GM21529 (cell line): ENCODE data around the gene PKHD1.
"Not testable (repeated sequence)": the region's sequence is repeated elsewhere in the genome, so short reads cannot be mapped to it uniquely, and the experiment has no call there.

Experiments
- ATAC-seq: cut with Tn5 transposase; IDR thresholded peaks from one replicate; pipeline ENCODE4 v1.9.1; 2021; ENCODE audit not compliant: unreplicated experiment

PKHD1 gene

DNA sequence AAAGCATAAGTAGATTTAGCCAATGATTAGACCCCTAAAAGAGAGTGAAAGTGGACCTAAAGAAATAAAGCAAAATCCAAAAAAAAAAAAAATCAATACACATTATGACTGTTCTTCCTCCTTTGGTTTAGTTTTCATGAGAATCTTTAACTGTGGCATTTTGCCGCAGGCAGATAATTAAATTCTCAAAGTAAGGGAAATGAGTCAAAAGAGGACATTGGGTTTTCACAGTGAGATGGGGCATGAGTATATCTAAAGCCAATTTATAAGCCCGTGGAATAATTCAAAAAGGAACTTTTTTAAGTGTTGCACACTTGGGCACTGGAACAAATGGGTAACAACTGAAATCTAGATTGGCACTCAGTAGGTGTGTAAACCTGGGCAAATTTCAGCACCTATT lies 230.3 kb downstream of the PKHD1 start:
- ATAC-seq: no peak

DNA sequence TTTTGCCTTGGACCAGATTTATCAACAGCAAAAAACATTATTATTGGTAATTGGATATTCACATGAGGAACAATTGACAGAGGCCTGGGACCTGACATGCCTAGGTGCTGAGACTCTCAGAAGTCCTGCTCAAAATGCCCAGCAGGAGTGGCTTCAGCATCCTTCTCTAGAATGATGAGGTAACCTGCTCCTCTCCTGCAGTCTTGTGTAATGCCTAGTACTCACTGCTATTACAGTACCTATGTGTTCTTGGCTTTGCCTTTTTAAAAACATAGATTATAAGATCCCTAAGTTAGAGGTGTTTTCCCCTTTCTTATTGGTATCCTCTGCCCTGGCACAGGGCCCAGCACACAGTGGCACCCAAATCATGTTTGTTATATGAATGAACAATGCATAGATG lies 230.9 kb downstream of the PKHD1 start:
- no peak for ATAC-seq

DNA sequence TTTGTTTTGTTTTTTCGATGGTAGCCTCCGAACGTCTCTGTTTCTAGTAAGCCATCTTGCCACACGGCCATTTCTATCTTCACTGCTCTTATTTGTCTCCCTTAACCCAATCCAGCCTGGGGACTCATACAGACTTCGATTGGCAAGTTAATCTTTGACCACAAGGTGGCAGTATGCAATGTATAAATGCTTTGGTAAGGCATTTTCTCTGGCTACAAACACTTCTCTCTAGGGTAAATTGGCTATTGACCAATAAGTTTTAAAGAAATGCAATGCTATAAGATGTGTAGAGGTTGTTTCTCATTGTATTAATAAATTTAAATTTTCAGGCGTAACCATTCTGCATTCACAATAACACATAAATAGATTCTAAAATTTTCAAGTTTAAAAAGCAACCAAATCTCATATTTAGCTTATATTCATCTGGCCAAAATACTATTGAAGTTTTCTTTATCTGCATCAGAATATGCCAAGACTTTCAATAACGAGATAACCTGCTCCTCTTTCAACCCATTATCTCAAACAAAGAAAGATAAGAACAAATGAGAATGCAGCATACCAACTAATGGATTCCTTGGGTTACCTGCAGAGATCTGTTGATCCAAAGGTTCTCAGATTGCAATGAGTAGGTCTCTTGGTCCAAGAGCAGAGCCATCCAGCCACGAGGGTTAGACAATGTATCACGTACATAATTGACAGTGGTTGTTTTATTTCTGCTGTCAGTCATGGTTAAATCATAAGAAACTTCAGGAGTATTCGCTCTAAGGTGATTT lies 231.9 kb downstream of the PKHD1 start:
- ATAC-seq: peak; percentile 67

DNA sequence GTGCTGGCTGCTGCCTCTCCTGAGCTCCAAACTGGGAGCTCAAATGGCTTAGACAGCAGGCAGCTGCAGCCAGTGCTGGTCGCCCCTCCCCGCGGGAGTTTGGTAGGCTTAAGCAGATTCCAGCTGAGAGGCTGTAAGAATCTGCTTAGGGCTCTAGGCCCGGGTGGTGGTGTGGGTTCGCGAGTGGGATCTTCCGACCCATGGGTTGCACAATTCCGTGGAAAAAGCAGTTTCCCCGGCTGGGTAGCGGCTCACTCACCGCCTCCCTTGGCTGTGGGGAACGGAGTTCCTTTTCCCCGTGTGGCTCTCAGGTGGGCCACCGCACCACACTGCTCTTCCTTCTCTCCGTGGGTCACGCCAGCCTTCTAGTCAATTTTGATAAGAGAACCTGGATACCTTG lies 232.5 kb downstream of the PKHD1 start:
- ATAC-seq: no peak

DNA sequence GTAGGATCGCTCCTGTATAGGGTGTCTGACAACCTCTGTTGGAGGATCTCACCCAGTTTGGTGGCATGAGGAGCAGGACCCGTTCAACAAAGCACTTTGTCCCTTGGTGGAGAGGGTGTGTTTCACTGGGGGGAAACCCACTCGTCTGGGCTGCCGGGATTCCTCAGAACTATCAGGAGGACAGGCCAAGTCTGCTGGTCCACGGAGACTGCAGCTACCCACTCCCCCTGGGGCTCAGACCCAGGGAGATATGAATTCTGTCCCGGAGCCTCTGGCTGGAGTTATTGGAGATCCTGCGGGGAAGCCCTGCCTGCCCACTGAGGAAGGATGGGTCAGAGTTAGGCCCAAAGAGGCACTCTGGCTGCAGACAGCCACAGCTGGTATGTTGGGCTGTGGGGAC lies 233.1 kb downstream of the PKHD1 start:
- no peak for ATAC-seq

DNA sequence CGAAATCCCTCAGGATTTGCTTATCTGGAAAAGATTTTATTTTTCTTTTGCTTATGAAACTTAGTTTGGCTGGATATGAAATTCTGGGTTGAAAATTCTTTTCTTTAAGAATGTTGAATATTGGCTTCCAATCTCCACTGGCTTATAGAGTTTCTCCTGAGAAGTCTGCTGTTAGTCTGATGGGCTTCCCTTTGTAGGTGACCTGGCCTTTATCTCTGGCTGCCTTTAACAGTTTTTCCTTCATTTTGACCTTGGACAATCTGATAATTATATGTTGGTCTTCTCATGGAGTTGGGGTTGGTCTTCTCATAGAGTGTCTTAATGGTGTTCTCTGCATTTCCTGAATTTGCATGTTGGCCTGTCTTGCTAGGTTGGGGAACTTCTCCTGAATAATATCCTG lies 234.3 kb downstream of the PKHD1 start:
- not testable (repeated sequence) for ATAC-seq

DNA sequence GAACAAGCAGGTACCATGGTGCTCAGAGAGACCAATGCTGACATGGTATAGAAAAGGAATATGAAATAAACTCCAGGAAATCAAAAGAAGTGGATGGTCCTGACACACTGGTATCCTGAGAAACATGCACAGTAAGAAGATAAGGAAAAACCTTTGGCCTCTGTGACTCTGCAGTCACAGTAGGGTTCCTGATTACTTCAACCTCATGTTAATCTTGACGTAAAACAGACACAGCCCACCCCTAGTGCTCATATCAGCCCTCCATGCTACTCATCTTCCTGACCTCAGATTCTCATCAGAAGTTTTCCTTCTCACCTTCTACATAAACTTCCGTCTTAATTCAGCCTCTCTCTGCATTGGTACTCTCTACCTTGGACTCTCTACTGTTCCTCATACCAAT lies 240.9 kb downstream of the PKHD1 start:
- ATAC-seq: no peak

DNA sequence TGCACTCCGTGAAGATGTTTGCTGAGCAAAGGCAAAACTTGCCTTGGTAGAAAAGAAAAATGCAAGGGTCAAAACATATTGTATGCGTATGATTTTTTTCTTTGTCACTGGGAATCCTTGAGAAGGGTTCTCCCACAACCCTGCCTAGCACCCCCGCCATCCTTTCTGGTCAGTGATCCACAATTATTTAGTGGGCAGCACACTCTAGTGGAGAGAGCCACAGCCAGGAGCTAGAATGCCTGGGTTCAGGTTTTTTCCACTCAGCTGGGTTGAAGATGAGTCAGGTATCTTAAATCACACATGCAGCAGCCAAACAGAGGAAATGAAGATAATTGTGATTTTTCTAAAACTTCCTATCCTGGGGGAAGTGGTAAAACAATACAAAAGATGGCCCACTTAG lies 243.1 kb downstream of the PKHD1 start:
- no peak for ATAC-seq

DNA sequence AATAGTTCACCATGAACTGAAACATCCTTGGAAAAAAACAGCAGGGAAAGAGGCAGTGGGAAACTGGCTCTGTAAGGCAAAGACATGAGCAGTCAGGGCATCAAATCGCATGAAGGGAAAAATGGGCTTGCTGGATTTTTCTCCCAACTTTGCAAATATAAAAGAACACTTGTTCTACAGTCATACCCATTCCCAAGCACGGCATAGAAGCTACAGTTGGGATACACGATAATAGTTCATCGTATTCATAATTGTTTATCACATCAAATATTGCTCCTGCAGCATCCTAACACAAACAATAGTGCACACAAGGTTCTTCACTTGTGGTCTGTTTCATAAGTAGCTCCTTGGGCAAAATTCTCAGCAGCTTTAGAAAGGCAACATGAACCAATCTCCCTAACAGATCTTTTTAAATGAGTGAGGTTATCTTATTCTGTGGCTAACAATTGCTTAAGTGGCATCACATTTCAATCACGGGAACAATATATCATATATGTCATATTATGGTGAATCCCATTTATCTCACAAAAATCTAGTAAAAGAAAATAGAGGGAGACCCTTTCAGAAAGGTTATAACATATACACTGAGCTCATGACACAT lies 243.9 kb downstream of the PKHD1 start:
- no peak for ATAC-seq

DNA sequence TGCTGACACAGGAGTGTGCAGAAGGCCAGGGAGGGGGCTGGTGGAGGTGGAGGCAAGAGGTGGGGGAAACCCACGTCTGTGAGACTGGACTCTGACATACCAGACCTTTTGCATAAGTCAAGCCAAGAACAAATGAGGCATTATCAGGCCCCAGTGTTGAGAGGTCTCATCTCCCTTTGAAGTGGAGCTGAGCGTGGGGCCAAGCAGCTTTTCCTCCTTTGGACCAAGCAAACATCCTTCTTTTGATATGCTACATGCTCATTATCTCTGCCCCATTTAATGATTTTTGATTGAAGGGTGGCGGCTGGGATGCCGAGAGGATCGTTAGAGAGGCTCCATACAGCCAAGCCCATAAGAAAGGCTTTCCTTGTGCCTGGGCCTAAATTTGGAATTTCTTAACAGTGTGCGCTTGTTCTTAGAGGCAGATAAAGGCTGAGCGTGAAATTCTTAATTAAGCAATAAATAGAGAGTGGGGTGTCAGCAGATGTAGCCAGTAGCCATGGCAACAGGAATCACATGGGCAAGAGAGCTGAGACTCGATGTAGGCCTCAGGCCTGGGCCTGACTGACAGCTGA lies 244.5 kb downstream of the PKHD1 start:
- no peak for ATAC-seq

DNA sequence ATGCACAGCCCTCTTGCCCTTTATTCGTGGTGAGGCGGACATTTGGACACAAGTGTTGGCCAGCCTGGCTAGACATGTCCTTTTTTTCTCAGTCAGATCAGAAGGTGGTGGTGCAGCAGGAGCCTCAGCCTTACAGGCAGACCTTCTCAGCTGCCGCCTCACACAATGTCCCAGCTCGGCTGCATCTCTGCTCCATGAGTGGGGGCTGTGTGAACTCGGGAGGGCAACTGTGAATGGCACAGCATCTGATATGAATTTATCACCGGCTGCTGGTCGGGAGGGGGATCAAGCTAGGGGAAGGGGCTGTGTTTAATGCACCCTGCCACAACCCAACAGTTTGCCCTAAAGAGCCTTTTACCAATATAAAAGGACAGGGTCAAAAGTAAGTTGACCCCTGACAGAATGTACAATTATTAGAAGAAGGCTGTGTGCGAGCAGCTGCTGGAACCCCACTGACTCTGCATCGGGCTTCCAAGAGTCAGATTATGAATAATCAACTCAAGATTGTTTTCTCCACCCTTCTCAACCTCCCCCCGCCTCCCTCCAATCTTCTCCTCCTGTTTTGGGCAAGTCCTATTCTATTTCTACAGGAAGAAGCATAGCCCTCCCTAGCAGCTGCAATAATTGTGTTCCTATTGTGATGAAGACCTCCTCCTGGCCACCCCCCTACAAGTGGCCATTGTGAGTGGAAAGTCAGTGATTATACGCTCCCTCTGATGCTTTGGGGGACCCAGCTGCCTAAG lies 245.2 kb downstream of the PKHD1 start:
- ATAC-seq: no peak

DNA sequence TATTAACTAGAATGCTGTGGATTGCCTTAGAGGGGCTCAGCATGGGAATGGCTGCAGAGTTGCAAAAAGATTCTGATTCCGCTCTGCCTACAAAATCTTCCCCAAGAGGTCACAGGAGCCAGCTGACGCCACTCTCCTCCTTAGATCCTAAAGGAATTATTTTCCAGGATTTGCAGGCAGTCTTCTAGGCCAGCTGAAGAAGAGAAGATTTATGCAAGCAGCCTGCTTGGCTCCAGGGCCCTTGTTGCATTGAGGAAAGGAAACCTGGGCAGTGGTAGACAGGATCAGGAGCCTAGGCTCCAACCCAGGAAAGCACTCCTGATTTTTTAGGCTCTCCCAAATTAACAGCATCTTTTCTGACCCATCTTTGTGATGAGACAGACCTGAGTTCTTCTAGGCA lies 245.8 kb downstream of the PKHD1 start:
- no peak for ATAC-seq

DNA sequence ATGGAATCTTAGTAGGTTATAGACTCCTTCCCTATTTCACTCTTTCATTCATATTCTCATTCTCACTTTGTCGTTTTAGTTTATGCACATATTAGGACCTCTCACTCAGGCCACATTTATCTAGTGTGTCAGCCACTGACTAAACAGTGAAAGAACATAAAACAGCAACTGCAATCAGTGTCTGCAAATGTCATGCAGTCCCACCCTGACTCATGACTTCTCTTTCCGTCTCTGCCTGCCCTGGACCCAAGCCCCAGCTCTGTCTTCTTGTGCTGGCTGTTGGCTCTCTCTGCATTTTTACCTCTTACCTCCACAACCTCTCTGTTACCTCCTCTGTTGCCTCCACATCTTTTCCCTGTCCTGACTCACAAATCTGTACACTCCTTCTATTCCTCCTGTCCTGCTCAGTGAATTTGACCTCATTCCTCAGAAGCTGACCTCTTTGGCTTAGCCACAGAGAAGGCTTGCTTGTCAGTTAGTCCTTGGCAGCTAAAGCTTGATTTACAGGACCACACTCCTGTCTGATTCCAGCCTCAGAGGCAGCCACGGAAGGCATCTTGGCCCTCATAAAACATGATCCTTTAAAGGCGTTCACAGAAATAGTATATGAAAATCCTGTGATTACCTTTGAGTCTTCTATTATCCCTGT lies 247.6 kb downstream of the PKHD1 start:
- no peak for ATAC-seq

DNA sequence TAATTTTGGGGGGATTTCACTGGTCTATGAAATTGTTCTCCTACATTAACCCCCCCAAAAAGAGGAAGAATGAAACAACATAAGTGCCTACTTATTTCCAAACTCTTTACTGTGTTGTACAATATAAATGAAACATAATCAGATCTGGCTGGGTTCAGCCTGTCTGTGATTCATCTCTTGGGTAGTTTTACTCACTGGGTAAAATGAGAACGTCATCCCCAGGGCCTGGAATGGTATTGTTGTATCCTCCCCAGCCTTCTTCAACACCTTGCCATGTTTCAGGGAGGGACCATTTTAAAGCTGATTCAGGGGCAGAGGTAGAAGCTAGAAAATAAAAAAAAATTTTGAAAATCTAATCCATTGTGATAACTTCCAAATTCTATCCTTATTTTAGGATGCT lies 256.7 kb downstream of the PKHD1 start:
- no peak for ATAC-seq

DNA sequence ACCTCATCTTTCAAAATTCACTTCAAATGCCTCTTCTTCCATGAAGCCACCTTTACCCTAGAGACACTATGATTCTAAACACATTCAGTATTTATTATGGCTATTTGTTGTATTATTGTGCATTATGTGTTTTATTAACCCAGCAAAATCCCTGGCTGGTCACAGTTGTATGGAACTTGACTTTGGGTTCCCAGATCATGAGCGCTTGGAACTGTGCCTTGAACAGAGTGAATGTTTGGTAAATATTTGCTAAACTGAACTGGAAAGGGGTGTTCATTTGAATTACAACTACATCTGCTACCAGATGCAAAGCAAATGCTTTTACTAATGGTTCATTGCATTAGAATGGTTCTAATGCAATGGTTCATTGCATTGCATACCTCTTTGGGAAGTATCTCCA lies 259.8 kb downstream of the PKHD1 start:
- no peak for ATAC-seq

DNA sequence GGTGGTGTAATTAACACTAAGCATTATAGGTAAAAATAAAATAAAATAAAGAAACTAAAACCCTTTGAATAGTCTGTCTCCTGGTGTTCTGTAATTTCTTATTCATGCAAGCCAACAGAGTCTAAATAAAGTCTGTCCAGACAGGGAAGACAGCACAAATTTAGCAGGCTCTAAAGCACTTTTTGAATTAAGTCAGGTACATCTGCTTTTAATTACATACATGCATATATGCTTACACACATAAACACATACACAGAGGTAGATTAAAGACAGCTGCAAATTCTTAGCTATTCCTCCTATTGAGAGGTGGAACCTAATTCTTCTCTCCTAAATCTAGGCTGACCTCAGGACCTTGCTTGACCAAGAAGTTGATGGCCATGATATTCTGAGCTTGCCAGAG lies 262.5 kb downstream of the PKHD1 start:
- no peak for ATAC-seq

DNA sequence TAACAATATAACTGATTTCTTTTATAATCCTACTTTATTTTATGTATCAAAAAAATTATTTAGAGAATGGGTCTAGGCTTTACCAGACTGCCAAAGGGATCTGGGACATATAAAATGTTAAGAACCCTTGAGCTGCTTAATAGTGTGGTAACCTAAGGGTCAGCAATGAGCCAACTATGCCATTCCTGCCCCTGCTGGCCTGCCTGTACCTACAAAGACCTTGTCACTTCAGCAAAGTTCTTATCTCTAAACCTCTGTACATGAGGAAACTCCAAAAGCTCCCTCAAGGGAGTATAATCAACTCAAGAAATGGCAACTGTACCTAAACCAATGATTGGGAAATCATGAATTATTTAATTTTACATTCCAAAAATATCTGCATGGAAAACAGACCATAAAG lies 266.9 kb downstream of the PKHD1 start:
- ATAC-seq: no peak

DNA sequence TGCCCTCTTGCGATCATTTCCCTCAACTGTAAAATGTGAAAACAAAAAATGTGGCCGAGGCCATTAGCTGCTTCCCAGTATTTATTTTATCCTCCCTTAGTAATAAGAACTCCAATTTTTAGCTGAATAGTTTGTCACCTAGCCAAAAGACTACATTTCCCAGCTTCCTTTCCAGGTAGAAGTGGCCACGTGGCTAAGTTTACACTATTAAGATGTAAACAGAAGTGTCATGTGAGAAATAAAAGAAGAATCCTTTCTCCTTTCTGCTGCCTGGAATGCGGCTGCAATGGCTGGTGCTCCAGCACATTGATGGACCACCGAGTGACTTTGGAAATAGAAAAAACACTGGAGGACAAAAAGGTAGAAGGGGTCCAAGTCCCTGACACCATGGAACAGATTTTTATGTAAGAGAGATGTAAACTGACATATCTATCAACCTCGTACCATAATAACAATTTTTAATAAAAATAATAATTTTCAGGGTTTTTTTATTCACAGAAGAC lies 268.8 kb downstream of the PKHD1 start:
- no peak for ATAC-seq

DNA sequence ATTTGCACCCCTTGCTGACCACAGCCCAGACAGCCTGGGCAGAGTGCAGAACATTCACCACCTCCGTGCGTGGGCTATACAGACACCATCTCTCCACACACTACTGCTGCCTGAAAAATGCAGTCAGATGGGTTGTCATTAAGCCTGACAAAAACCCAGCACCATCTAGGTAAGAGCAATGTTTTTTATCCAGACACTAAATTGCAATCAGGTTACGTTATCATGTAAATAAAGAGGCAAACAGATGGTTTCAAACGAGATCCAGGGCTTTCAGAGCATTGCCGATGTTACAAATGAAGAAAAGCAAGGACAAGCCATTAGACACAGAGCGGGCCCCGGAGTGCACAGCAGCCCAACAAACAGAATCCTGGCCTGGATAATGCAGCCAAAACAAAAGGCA lies 269.6 kb downstream of the PKHD1 start:
- no peak for ATAC-seq

DNA sequence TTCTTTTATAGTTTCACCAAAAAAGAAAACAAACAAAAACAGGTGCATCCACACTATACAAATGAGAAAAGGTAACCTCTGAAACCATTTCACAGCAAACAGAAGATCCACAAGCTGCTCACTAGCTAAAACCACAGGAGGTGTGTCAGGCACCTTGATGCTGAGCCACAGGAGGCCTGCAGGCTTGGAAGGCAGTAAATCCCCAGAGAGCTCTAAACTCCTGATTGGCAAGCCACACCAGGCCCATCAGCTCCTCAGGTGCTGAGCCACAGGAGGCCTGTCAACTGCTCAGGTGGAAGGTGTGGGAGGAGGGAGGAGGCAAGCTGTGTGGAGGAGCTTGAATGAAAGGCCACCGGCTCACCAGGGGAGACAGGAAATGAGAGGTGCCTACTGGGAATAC lies 273.0 kb downstream of the PKHD1 start:
- ATAC-seq: peak; percentile 69

DNA sequence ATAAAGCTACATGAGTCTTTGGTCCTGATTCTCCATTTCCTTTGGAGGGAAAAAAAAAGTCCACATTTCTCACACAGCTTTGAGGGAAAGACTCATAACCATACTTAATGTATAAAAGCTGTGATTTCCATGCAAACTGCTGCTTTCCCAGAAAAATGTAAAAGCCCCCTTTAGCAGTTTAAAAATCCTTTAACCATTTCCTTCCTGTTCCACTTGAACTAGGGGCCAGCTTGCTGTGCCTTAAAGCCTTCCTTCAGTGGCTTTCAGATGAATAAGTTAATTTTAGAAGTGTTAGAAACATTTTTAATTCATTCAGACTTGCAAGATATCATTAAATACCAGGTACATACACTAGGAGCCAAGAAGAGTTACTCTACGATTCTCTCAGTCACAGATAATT lies 273.5 kb downstream of the PKHD1 start:
- no peak for ATAC-seq
